ENCODE data around the gene PPP1R16B.

PPP1R16B gene

DNA sequence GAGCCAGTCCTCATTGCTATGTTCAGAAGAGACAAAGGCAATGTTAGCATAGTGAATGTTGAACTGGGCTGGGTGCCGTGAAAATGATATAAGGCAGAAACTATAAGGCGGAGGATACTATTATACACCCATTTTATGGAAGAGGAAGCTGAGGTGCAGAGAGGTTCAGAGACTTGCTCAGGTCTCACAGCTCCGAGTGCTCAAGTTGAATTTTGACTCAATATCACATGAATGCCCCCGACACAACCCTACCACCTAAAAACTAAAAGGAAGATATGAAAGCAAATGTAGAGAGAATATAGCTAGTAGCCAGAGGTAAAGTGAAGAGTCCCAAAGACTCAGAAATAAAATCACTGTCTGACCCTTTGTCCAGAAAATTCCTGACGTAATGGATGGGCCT is 56.7 kb downstream of the PPP1R16B start:
- TF ChIP-seq, protein P1, sequence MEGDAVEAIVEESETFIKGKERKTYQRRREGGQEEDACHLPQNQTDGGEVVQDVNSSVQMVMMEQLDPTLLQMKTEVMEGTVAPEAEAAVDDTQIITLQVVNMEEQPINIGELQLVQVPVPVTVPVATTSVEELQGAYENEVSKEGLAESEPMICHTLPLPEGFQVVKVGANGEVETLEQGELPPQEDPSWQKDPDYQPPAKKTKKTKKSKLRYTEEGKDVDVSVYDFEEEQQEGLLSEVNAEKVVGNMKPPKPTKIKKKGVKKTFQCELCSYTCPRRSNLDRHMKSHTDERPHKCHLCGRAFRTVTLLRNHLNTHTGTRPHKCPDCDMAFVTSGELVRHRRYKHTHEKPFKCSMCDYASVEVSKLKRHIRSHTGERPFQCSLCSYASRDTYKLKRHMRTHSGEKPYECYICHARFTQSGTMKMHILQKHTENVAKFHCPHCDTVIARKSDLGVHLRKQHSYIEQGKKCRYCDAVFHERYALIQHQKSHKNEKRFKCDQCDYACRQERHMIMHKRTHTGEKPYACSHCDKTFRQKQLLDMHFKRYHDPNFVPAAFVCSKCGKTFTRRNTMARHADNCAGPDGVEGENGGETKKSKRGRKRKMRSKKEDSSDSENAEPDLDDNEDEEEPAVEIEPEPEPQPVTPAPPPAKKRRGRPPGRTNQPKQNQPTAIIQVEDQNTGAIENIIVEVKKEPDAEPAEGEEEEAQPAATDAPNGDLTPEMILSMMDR (IDR thresholded peaks at IDR 0.05; ENCODE audit: borderline replicate concordance, control extremely low read depth, extremely low read depth, insufficient read depth, missing control alignments): no peak
- DNase-seq (ENCODE audit: low spot score): no peak
- in situ Hi-C loops (cut with MboI; ENCODE audit: low sequenced_read_pairs, unreplicated experiment): no loop called here

DNA sequence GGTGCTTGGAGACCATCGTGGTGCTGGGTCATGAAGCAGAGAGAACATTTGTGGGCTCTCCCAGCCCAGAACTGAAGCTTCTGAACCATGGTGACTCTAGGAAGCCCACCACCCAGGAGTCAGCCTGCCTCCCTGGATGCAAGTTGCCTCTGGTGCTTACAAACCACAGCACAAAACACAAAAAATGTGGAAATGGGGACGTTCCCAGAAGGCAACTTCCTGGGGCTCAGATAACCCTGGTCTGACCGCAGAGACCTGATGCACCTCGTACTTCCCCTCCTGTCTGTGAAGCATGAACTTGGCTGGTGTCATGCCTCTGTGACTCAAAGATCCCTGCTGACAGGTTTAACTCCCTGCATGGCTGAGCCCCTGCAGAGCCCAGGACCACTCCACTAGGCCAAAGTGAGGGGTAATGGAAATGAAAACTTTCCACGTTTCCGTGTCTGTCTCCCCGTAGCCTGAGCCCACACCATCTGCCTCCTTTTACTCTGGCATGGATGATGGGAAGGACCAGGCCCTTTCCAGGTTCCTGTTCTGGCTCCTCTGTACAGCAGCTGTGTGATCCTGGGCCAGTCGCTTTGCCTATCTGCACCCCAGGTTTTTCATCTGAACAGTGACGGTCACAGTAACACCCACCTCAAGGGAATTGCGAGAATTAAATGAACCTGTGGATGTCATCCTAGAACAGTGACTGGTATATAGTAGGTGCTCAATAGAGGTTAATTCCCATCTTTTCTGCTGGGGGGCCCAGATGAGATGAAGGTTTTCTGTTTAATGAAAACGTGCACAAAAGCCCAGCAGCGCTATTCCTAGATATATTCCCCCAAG is 57.7 kb downstream of the PPP1R16B start:
- in situ Hi-C loops (cut with MboI; ENCODE audit: low sequenced_read_pairs, unreplicated experiment): no loop called here
- TF ChIP-seq, protein P1 (IDR thresholded peaks at IDR 0.05; ENCODE audit: borderline replicate concordance, control extremely low read depth, extremely low read depth, insufficient read depth, missing control alignments): no peak
- peak; percentile 73 for DNase-seq (ENCODE audit: low spot score)

DNA sequence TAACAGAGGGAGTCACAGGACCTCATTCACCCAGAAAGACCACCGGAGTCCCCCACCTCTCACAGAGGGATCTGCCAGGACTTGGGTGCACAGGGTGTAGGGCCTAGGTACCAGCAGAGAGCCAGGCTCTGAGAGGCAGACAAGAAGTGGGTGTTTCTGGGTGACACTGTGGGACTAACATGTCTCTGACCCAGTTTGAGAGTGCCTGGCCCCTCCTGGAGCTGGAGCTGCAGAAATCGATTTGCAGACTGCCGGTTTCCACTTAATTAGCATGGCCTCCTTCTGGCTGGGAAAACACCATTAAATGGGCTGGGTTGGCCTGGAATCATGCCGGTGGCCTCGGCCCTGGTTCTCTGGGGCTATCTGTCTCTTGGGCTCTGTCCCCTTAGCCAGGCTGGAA is 59.2 kb downstream of the PPP1R16B start:
- DNase-seq (ENCODE audit: low spot score): no peak
- in situ Hi-C loops (cut with MboI; ENCODE audit: low sequenced_read_pairs, unreplicated experiment): no loop called here
- TF ChIP-seq, protein P1 (IDR thresholded peaks at IDR 0.05; ENCODE audit: borderline replicate concordance, control extremely low read depth, extremely low read depth, insufficient read depth, missing control alignments): no peak

DNA sequence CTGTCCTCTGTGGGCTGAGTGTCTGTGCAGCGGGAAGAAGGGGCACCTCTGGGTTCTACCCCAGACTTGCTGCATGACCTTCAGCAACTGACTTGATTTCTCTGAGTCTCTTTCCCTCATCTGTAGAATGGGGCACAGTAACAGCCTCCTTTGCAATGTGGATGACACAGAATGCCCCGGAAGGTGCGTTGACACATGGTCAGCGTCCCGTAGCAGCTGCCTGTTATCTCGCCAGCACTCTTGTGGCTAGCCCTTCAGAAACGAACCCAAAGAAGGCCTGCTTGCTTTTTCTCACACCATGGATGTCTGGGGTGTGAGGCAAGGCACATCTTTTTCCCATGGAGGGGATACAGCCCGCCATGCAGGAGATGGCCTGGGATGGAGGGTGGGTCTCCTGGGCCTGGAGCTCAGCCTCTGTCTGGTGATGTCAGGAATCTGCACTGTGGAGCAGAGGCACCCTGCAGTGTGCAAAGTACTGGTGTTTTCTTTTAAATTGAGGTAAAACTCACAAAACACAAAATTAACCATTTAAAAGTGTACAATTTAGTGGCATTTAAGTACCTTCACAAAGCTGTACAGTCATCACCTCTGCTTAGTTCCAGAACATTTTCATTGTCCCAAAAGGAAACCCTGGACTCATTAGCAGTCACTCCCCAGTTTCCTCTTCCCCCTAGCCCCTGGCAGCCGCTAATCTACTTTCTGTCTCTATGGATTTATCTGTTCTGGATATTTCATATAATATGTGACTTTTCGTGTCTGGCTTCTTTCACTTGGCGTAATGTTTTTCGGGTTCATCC is 61.0 kb downstream of the PPP1R16B start:
- TF ChIP-seq, protein P1 (IDR thresholded peaks at IDR 0.05; ENCODE audit: borderline replicate concordance, control extremely low read depth, extremely low read depth, insufficient read depth, missing control alignments): no peak
- in situ Hi-C loops (cut with MboI; ENCODE audit: low sequenced_read_pairs, unreplicated experiment): no loop called here
- DNase-seq (ENCODE audit: low spot score): no peak

DNA sequence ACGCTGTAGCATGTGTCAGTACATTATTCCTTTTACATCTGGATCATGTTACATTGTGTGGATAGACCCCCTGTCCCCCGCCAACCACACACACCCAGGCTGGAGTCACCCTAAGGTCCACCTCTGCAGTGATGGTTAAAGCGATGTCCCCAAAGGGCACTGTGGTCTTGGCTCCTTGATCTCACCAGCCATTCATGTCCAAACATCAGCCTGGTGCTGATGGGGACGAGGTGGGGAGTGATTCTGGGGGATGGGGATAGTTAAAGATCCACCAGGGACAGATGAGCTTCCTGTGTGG is 61.5 kb downstream of the PPP1R16B start:
- DNase-seq (ENCODE audit: low spot score): no peak
- in situ Hi-C loops (cut with MboI; ENCODE audit: low sequenced_read_pairs, unreplicated experiment): no loop called here
- TF ChIP-seq, protein P1 (IDR thresholded peaks at IDR 0.05; ENCODE audit: borderline replicate concordance, control extremely low read depth, extremely low read depth, insufficient read depth, missing control alignments): no peak

DNA sequence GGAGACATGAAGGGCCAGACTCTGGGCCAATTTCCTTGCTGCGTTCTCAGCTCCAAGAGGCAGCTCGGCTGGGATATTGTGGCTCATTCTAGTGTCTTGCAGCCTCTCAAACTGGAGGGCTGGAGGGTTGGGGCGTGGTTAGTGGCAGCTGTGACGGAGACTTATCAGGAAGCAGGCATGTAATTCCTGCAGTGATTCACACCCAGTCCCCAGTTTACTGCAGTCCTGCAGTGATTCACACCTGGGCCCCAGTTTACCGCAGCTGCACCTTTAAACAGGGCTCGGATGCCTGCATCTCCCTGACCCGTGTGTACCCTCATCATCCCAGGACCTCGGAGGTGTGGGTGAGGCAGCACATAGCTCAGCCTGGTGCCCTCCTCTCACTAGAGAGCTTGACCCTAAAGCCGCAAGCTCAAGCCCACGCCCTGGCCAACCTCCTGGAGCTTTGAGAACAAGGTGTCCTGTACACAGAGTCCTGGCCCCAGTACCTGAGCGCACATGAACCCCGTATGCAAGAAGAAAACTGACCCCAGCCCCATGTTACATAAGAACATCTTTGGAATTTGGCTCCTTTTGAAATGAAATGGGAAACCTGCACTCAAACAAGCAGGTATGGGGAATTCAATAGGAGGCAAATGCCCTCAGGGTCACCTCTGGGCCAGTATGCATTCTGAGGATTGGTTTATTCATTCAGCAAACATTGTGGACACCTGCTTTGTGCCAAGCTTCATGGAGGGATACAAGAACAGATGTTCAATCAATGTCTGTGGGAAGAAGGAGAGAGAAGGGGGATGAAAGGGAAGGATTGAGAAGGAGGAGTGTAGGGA is 65.4 kb downstream of the PPP1R16B start:
- no peak for DNase-seq (ENCODE audit: low spot score)
- in situ Hi-C loops (cut with MboI; ENCODE audit: low sequenced_read_pairs, unreplicated experiment): no loop called here
- TF ChIP-seq, protein P1 (IDR thresholded peaks at IDR 0.05; ENCODE audit: borderline replicate concordance, control extremely low read depth, extremely low read depth, insufficient read depth, missing control alignments): no peak
